ENCODE results near the gene SVBP.
"Not testable (repeated sequence)": the region's sequence is repeated elsewhere in the genome, so short reads cannot be mapped to it uniquely, and the experiment has no call there.

Gene SVBP, protein sequence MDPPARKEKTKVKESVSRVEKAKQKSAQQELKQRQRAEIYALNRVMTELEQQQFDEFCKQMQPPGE

DNA sequence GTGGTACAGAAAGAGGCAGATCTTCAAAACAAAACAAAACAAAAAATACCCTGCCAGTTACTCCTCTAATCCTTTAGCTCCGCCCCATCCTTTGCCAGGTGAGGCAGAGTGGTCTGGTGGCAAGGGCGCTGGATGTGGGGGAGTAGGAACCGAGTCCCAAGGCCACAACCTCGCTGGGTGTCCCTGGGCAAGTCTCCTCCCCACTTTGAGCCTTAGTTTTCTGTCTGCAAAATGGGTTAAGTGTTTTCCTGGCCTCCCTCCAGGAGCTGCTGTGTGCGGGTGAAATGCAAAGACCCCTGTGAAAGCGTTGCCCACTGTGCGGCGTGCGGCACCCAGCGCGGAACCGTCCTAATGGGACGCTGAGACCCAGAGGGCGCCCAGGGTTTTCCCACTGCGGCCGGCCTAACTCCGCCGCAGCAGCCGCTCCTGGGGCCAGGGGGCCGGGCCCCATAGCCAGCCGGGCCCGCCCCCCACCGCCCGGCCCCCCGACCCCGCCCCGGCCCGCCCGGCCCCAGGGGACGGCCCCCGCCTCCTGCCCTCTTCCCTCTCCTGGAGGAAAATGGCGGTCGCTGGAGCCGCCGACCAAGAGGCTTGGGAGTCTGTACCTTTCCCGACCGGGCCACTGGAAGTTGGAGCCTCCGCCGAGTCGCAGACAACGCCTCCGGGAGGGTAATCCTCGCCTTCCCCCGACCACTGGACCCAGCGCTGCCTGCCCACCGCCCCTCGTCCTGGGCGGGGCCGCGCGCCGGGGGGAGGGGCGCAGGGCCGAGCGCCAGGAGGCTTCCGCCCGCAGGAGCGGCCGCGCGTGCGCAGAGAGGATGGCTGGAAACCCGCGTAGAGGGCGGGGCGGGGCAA lies at the start of gene SVBP, which contains the start of gene ERMAP:
Gene SVBP, minus strand, starts transcription at position 813 of the 855 bp plus-strand sequence. CDS start 853 bp downstream, outside the sequence.
Gene ERMAP, plus strand, starts transcription at position 538 of the 855 bp plus-strand sequence. CDS start 13,327 bp downstream, outside the sequence.
- in situ Hi-C loops (cut with MboI; ENCODE audit: low sequenced_read_pairs), result no loop called here

DNA sequence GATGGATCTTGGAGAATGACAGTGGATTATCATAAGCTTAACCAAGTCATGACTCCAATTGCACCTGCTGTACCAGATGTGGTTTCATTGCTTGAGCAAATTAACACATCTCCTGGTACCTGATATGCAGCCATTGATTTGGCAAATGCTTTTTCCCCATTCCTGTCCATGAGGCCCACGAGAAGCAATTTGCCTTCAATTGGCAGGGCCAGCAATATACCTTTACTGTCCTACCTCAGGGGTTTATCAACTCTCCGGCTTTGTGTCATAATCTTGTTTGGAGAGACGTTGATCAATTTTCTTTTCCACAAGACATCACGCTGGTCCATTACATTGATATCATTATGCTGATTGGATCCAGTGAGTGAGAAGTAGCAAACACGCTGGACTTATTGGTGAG lies 49.4 kb upstream of the SVBP start:
- in situ Hi-C loops (cut with MboI; ENCODE audit: low sequenced_read_pairs), result no loop called here

DNA sequence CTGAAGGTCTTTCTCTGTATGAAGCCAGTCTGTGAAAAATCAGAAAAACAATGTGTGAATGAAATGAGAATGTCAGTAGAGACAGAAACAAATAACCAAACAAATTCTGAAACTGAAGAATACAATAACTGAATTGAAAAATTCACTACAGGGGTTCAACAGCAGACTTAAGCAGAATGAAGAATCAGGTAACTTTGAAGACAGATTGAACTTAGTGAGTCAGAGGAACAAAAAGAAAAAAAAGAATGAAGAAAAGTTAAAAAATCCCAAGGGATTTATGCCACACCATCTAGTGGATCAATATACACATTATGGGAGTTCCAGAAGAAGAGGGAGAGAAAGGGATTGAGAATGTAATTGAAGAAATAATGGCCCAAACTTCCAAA lies 43.8 kb upstream of the SVBP start:
- in situ Hi-C loops (cut with MboI; ENCODE audit: low sequenced_read_pairs), result no loop called here

DNA sequence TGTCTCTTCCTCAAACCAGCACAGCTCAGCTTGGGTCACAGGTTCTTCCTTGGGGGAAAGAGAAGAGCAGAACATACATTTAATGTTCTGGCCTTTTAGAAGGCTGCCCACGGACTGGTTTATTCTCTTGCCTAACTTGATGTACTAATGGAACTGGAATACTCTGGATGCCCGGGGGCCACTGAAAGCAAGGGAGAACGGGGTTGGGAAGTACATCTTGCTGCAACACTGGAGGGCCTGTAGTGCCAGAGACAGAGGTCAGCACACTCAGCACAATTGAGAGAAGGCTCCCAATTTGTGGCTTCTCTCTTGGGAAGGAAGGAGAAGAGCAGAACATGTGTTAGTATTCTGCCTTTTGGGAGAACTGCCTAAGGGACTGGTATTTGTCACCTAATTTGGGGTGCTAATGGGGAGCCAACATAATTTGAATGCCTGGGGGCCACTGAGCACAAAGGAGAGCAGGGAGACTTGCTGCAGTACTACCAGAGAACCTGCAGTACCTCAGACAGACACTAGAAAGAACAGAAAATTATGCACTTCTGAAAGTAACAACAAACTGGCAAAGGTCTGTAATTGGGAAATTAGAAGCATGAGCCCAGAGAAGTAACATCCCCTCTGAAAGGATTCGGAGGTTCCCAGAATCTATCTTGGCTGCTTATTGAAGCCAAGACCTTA lies 43.3 kb upstream of the SVBP start:
- in situ Hi-C loops (cut with MboI; ENCODE audit: low sequenced_read_pairs), result no loop called here

DNA sequence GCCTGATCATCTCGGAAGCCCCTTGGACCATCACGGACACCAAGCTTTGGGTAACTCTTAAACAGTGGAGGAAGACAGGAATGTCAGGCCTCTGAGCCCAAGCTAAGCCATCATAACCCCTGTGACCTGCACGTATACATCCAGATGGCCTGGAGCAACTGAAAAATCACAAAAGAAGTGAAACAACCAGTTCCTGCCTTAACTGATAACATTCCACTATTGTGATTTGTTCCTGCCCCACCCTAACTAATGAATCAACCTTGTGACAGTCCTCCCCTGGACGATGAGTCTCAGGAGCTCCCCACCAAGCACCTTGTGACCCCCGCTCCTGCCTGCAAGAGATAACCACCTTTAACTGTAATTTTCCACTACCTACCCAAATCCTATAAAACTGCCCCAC lies 42.2 kb upstream of the SVBP start:
- in situ Hi-C loops (cut with MboI; ENCODE audit: low sequenced_read_pairs), result not testable (repeated sequence)

DNA sequence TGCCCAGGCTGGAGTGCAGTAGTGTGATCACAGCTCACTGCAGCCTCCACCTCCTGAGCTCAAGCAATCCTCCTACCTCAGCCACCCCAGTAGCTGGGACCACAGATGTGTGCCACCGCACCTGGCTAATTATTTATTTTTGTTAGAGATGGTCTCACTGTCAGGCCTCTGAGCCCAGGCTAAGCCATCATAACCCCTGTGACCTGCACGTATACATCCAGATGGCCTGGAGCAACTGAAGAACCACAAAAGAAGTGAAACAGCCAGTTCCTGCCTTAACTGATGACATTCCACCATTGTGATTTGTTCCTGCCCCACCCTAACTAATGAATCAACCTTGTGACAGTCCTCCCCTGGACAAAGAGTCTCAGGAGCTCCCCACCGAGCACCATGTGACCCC lies 39.4 kb upstream of the SVBP start:
- in situ Hi-C loops (cut with MboI; ENCODE audit: low sequenced_read_pairs), result not testable (repeated sequence)

DNA sequence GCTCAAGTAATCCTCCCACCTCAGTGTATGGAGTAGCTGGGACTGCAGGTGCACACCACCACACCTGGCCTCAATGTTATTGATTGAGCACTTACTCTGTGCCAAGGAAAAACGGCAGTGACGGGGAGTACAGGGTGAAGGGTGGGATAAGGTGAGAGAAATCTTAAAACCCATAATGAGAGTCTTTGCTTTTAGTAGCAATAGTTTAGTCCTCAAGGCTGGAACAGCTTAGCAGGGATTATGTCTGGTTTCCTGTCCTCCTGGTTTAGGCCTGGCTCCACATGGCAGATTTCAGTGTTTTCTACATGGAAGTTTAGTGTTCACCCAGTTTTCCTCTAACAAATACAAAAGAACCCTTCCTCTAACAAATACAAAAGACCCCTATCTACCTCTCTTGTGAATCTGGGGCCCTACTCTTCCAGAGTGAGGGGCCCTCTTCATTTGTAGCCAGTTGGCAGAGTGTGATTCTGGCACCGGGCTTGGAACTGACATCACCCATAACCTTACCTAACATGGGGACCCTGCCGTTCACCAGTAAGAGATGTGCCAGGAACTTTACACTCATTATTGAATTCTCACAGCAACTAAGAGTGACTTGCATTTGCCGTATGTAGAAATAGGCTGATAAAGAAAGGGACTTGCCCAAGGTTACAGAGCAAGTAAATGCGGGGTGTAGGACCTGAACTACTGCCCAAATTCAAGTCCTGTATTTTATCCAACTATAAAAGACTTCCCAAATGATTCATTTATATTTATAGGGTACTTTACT lies 36.1 kb upstream of the SVBP start:
- in situ Hi-C loops (cut with MboI; ENCODE audit: low sequenced_read_pairs), result no loop called here

DNA sequence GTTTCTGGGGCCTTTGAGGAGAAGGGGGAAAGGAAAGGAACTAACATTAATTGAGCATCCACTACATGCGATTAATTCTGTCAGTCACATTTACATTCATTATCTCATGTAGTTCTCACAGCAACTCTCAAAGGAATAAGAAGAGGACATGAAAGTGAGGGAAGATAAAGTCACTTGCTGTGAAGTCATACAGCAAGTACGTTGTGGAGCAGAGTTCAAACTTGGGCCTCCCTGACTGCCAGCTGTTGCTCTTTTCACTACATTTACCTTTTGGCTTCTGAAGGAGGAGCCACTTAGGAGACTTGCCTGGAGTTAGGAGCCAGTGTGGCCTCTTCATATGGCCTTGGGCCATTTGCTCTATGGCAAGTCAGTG lies 35.4 kb upstream of the SVBP start:
- in situ Hi-C loops (cut with MboI; ENCODE audit: low sequenced_read_pairs), result no loop called here

DNA sequence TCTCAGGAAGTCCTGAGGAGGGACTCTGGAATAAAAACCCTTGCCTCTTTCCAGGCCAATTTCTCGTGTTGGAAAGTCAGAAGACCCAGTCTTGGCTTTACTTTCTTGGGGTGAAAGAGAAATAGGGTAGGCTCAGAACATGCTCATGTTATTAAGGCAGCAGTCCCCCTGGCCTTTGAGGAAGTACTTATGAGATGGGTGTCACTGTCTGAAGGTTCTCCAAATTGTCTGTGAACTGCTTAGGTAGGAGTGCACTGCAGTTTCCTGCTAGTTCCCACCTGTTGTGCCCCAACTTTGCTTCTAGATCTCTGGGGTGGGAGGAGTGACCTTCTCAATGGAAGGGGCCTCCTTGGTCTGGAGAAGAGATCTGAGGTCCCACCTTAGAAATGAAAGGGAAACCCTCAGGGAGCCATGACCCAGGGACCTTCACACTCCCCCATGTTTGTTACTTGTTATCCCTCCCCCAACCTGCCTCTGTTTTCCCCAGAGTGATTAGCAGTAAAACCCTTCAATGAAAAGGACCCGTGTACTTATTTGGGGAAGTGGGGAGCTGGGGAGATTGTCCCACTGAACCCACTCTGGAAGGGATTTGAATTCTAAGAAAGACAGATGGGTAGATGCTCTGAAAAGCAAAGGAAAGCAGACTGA lies 34.9 kb upstream of the SVBP start:
- in situ Hi-C loops (cut with MboI; ENCODE audit: low sequenced_read_pairs), result no loop called here

DNA sequence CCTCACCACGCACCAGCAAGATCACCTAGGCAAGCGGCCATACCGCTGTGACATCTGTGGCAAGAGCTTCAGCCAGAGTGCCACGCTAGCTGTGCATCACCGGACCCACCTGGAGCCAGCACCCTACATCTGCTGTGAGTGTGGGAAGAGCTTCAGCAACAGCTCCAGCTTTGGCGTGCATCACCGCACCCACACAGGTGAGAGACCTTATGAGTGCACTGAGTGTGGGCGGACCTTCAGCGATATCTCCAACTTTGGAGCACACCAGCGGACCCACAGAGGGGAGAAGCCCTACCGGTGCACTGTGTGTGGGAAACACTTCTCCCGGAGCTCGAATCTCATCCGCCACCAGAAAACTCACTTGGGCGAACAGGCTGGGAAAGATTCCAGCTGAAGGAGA lies 34.2 kb upstream of the SVBP start:
- in situ Hi-C loops (cut with MboI; ENCODE audit: low sequenced_read_pairs), result no loop called here

DNA sequence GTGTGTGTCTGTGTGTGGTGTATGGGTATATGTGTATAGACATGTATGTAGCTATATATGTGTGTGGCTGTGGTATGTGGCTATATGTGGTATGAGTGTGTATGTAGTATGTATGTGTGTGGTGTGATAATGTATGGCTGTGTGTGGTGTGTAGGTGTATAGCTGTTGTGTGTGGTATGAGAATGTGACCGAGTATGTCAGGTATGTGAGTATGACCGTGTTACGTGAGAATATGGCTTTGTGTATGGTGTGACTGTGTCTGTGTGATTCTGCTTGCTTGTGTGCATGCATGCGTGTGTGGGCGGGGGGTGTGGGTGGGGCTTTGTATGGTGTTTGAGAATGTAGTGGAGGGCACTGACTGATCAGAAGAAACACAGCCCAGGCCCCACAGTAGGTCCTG lies 32.7 kb upstream of the SVBP start:
- in situ Hi-C loops (cut with MboI; ENCODE audit: low sequenced_read_pairs), result no loop called here

DNA sequence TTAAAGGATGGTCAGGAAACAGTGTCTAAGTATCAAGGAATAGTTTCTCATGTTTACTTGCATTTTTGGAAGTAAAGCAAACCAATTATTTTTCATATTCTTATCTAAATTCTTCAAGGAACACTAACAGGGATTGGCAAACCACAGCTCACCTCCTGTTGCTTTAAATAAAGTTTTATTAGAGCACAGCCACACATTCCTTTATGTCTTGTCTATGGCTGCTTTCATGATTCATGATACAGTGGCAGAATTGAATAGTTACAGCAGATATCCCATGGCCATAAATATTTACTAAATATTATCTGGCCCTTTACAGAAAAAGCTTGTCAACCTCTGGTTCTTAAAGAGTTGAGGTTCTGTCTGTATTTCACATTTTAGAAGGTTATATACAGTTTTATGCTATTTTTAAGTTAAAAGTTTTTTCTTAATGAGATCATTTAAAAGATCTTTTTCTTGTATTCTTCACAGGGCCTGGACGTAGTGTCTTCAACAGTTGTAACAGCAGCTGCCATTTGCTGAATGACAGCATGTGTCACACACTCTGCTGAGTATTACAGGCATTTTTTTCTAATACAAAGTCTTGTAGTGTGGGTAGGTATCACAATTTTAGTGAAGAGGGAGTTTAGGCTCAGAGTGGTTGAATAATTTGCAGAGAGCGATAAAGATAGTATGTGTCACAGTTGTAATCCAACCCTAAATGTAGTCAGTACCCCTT lies 31.8 kb upstream of the SVBP start:
- in situ Hi-C loops (cut with MboI; ENCODE audit: low sequenced_read_pairs), result no loop called here

DNA sequence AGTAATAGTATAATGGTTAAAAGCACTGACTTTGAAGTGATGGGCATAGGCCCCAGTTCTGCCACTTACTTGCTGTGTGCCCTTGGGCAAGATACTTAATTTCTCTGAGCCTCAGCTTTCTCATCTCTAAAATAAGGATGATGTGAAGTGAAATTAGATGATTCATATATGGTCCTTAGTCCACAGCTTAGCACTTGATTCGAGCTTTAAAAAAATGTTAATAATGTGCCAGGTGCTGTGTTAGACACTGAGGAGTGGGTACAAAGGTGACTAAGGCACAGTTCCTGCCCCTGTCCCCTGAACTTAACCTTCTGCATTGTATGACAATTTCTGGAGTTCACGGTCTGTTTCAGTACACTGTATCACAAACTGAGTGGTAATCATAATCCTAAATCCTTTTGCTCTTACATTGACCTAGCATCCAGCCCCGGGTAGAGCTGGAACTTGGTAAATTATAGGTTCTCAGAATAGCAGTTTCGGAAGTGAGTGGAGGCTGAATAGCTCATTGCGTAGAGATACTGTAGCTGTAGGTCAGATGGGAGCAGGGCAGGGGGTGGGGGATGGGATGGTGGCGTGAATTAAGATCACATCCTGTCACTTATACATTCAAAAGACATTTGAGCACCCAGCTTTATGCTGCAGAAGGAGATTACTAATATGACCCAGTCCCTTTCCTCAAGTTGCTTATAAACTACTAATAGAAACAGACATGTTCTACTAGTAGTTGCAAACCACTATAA lies 30.7 kb upstream of the SVBP start:
- in situ Hi-C loops (cut with MboI; ENCODE audit: low sequenced_read_pairs), result no loop called here

DNA sequence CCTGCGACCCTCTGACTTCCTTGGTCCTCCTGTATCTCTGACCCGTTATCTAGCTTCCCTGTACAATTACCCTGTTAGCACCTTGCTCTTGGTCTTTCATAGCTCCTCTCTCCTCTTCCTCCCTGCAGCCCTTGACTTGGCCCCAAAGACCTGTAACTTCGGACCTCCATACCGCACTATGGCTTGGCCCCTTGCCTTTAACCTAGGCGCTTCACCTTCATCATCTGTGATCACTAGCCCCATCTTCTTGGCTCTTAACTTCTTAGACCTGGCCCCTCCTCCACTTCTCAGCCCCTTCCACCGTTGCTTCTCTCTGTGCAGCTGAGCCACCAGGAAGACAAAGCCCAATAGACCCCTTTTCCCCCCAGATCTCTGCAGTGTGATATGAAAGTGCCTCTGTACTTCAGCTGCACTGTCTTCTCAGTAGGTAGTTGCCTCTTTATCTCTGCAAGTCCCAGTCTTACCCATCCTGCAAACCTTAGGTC lies 30.0 kb upstream of the SVBP start:
- in situ Hi-C loops (cut with MboI; ENCODE audit: low sequenced_read_pairs), result no loop called here

DNA sequence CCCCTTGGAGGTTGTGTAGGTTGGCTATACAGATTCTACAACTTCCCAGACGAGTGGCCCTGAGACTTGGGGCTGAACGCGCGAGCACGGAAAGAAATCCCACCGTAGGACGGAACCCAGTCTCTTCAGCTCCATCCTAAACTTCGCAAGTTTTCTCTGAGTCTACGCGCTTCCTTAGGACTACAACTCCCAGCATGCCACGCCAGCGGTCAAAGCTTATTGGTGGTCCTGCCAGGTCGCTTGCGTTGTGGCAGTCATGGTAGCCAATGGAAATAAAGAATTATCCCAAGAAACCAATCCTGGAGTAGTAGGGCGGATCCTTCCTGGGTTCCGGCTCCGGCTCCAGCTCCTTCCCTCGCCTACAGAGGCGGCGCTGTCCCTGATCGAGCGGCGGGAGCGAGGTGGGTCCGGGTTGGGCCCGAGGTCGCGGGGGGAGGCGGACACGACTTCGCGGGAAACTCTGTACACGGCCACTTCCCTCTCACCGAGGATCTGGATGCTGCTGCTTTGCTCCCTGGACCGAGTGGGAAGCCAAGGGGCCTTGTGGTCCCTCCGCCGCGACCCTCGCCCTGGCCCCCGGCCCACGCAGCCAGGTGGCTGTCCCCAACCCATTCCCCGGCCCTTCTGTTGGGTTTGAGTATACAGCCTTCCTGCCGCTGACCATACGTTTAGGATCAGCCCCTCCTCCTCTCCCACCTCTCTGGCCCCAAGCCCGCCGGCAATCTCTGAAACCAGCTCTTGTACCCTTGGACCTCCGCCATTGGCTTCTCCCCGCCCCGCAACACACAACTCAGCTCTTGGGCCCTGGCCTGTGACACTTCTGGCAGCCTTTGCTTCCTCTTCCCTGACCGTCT lies 29.3 kb upstream of the SVBP start, which contains the start of gene ZNF691:
Gene ZNF691, plus strand, starts transcription at position 357 of the 854 bp plus-strand sequence. CDS start 3,046 bp downstream, outside the sequence.
- in situ Hi-C loops (cut with MboI; ENCODE audit: low sequenced_read_pairs), result no loop called here

DNA sequence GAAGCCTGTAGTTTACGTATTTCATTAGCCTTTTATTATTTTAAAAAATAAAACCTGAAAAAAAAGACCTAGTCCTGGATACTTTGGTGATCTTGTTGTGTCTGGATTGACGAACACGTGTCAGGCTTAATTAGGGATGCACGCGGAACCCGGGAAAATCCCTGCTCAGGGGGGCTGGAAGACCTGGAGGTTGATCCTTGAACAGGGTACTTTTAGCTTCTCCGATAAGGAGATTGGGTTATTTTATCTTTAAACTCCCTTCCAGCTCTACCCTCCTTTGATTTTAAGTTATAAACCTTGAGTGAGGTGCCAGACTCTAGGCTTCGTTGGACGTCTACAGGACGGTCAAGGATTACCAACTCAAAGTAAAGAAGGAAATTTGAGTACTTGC lies 28.7 kb upstream of the SVBP start:
- in situ Hi-C loops (cut with MboI; ENCODE audit: low sequenced_read_pairs), result no loop called here

DNA sequence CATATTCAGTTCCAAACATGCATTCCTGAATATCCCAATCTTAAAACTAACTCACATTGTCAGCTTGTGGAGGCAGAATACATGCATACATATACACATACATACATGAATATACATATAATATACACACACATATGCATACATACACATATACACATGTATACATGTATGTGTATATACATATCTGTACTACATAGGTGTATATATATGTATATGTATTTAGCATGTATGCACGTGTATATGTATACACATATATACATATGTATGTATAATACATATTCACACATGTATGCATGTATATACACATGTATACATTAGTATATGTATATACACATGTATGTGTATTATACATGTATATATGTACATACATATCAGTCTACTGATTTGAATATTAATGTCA lies 28.0 kb upstream of the SVBP start:
- in situ Hi-C loops (cut with MboI; ENCODE audit: low sequenced_read_pairs), result no loop called here

DNA sequence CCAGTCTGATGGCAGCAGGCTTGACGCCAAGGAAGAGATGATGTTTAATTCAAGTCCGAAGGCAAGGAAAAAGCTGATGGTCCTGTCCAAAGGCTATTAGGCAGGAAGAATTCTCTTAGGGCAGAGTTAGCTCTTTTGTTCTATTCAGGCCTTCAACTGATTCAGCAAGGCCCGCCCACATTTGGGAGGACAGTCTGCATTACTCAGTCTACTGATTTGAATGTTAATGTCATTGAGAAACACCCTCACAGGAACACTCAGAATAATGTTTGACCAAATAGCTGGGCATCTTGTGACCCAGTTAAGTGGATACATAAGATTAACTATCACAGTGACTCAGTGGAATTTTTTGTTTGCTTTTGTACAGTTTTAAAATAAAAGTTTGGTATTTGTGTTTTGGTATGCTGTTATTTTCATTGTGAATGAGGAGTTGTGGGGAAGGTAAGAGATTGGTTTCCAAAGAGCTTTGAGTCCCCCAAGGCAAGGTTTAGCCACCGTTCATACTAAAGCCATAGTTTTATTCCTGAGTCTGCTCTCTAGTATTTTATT lies 27.5 kb upstream of the SVBP start:
- in situ Hi-C loops (cut with MboI; ENCODE audit: low sequenced_read_pairs), result no loop called here

Measured in hTERT RPE-1 (cell line).